HG02970 (cell line): ENCODE measurements around the gene POLR2L.

ENCODE experiments used
- ATAC-seq: cut with Tn5 transposase; IDR thresholded peaks from one replicate; pipeline ENCODE4 v1.9.1; 2021; ENCODE audit warnings: mild to moderate bottlenecking, moderate library complexity, moderate number of reproducible peaks; ENCODE audit not compliant: unreplicated experiment, low FRiP score

POLR2L gene

GRCh38 chr11:828506-829175, 13.7 kb downstream of the POLR2L start:
- ATAC-seq = no peak

GRCh38 chr11:827897-828192, 14.5 kb downstream of the POLR2L start, which contains the start of gene CRACR2B:
Gene CRACR2B (plus strand): TSS chr11:827919. CDS start chr11:828608, 689 bp downstream.
- no peak for ATAC-seq

GRCh38 chr11:827146-827896, 15.0 kb downstream of the POLR2L start:
- no peak for ATAC-seq

GRCh38 chr11:826836-827145, 15.5 kb downstream of the POLR2L start:
- ATAC-seq = no peak

GRCh38 chr11:826227-826621, 16.1 kb downstream of the POLR2L start:
- no peak for ATAC-seq

- no peak for ATAC-seq
Measured at GRCh38 chr11:825366-826226, 16.7 kb downstream of the POLR2L start.

GRCh38 chr11:824942-825341, 17.4 kb downstream of the POLR2L start:
- ATAC-seq = no peak

GRCh38 chr11:824292-824880, 17.9 kb downstream of the POLR2L start:
- ATAC-seq = no peak

GRCh38 chr11:823441-824291, 18.7 kb downstream of the POLR2L start:
- ATAC-seq = no peak

- ATAC-seq = no peak
Measured at GRCh38 chr11:821512-822371, 20.6 kb downstream of the POLR2L start.

GRCh38 chr11:820655-821511, 21.4 kb downstream of the POLR2L start:
- ATAC-seq = no peak

GRCh38 chr11:819943-820649, 22.2 kb downstream of the POLR2L start:
- ATAC-seq = peak; percentile 48

- peak; percentile 63 for ATAC-seq
Measured at GRCh38 chr11:819129-819931, 23.0 kb downstream of the POLR2L start.

- ATAC-seq = no peak
Measured at GRCh38 chr11:818396-819128, 23.8 kb downstream of the POLR2L start, which contains the start of gene PNPLA2. Gene PNPLA2 (plus strand): TSS chr11:818914. CDS start chr11:819719, 805 bp downstream.

GRCh38 chr11:816433-816779, 25.9 kb downstream of the POLR2L start:
- no peak for ATAC-seq
